Naive B cell (primary cell): ENCODE measurements around the gene FHOD3. TPM values are rescaled to one million over a fixed set of nuclear protein-coding genes. Genes with fewer than 3 reads are reported as not detected.
"Not testable (repeated sequence)": the region's sequence is repeated elsewhere in the genome, so short reads cannot be mapped to it uniquely, and the experiment has no call there.

Experiments used
- ATAC-seq, 2 donors: fragments of 150-1000 bp; cut with Tn5 transposase; 2 replicates each; pipeline ENCODE4 v1.10.0; 2021; ENCODE audit warnings: low read depth in 2 of 2, mild to moderate bottlenecking in 2 of 2, moderate library complexity in 2 of 2
- DNase-seq: peaks from one replicate; pipeline ENCODE4 v3.0.0; 2022
- H3K27ac Mint-ChIP-seq, 6 donors: one replicate each; pipeline ENCODE4 v1.8.0; 2020 to 2022; ENCODE audit warnings: mild to moderate bottlenecking in 6 of 6, mixed read lengths in 6 of 6, moderate library complexity in 5 of 6, inconsistent platforms in 2 of 6
- H3K27me3 Mint-ChIP-seq, 3 donors: one replicate each; pipeline ENCODE4 v1.8.0; 2021 to 2022; ENCODE audit warnings: mixed read lengths in 3 of 3, mild to moderate bottlenecking in 1 of 3
- H3K36me3 Mint-ChIP-seq, 2 donors: one replicate each; pipeline ENCODE4 v1.8.0; 2020 to 2022; ENCODE audit warnings: mixed read lengths in 2 of 2, inconsistent platforms in 1 of 2, mild to moderate bottlenecking in 1 of 2
- H3K4me1 Mint-ChIP-seq, 3 donors: one replicate each; pipeline ENCODE4 v1.8.0; 2020 to 2022; ENCODE audit warnings: mixed read lengths in 3 of 3, inconsistent platforms in 1 of 3, mild to moderate bottlenecking in 1 of 3, moderate library complexity in 1 of 3
- H3K4me3 Mint-ChIP-seq, 8 donors: one replicate each; pipeline ENCODE4 v1.8.0; 2020 to 2022; ENCODE audit warnings: mild to moderate bottlenecking in 8 of 8, mixed read lengths in 8 of 8, moderate library complexity in 8 of 8, inconsistent platforms in 2 of 8
- H3K9me3 Mint-ChIP-seq, 7 donors: one replicate each; pipeline ENCODE4 v1.8.0; 2020 to 2022; ENCODE audit warnings: mixed read lengths in 7 of 7, mild to moderate bottlenecking in 5 of 7, inconsistent platforms in 2 of 7, moderate library complexity in 1 of 7
- polyA plus RNA-seq, 6 donors: library from polyadenylated mRNA; unstranded; fragments of 300-500 nt; fragmentation: Illumina TruSeq; gene quantifications; one replicate each; pipeline ENCODE4 v1.2.3, GENCODE V29; 2021; ENCODE audit warnings: low read depth in 6 of 6

The FHOD3 gene
- polyA plus RNA-seq, 6 donors from 2014 or later = not detected

DNA sequence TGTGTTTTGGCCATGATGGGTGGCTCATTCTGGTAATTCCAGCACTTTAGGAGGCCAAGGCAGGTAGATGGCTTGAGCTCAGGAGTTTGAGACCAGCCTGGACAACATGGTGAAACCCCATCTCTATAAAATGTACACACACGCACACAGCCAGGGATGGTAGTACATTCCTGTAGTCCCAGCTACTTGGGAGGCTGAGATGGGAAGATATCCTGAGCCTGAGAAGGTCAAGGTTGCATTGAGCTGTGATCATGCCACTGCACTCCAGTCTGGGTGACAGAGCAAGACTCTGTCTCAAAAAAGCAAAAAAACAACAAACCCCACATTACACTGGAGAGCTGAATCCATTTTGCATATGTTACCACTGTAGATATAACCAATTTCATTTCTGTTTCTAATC is 423.8 kb downstream of the FHOD3 start:
- not testable (repeated sequence) for H3K27ac Mint-ChIP-seq, H3K4me1 Mint-ChIP-seq, ATAC-seq, H3K9me3 Mint-ChIP-seq, H3K36me3 Mint-ChIP-seq, H3K4me3 Mint-ChIP-seq, DNase-seq
- H3K27me3 Mint-ChIP-seq = peaks cover 0 to 11% (median 0%) of the 10 kb centered on the region in 3 donors

- Mint-ChIP-seq H3K27me3 (peaks cover 4 to 19% (median 7%) of the 10 kb centered on the region in 3 donors), H3K4me1 (no peaks in the 10 kb centered on the region), H3K4me3 (no peak overlapping the region), H3K27ac (no peak overlapping the region), H3K36me3 (no peaks in the 10 kb centered on the region), H3K9me3 (no peaks in the 10 kb centered on the region)
- DNase-seq (no peak), ATAC-seq (no peak)
Measured at GRCh38 chr18:36724169-36724568, 426.7 kb downstream of the FHOD3 start.

DNA sequence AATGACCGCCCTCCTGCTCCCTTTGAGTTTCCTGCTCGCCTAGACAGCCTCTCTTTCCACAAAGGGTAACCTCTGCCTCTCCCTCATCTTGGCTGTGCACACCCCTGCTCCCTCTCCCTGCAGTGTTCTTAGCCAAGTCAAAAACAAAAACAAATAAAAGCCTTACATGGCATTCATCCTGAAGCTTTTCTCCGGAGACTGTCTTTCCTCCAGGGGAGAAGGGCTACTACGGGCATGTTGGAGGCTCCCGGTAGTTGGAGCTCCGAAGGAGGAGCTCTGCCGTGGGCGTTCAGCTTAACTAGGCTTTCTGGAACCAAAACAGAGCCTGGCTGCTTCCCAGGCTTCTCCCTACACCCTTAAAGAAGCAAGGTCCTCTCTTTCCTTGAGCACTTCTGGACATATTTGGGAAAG is 427.1 kb downstream of the FHOD3 start:
- Mint-ChIP-seq H3K27ac (no peak overlapping the region), H3K9me3 (no peaks in the 10 kb centered on the region), H3K27me3 (peaks cover 4 to 19% (median 7%) of the 10 kb centered on the region in 3 donors), H3K36me3 (no peaks in the 10 kb centered on the region), H3K4me1 (no peaks in the 10 kb centered on the region), H3K4me3 (no peak overlapping the region)
- DNase-seq (no peak), ATAC-seq (no peak)

- Mint-ChIP-seq H3K4me3 (no peak overlapping the region), H3K4me1 (no peaks in the 10 kb centered on the region), H3K9me3 (peaks cover 3 to 17% (median 7%) of the 10 kb centered on the region in 7 donors), H3K27ac (no peak overlapping the region), H3K36me3 (peaks cover 0 to 9% of the 10 kb centered on the region in 2 donors), H3K27me3 (peaks cover 9 to 19% (median 13%) of the 10 kb centered on the region in 3 donors)
- DNase-seq (no peak), ATAC-seq (no peak)
Measured at GRCh38 chr18:36728345-36728744, 430.8 kb downstream of the FHOD3 start.

GRCh38 chr18:36729197-36729596 is 431.7 kb downstream of the FHOD3 start:
- no peak overlapping the region for H3K4me3 Mint-ChIP-seq

DNA sequence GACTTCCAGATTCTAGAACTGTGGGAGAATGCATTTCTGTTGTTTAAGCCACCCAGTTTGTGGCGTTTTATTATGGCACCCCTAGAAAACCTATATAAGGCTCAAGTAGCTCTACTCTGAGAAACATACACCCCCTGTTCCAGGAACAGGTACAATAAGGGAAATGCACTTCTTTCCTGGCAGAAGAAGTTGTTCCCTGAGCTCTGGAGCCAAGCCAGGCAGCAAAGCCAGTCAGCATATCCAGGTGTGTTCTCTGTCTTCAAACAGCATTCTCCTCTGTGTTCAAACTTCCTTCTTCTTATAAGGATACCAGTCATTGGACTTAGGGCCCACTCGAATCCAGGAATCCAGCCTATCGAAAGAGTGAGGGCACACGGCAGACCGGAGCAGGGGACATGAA is 434.8 kb downstream of the FHOD3 start:
- H3K27ac Mint-ChIP-seq = no peak overlapping the region
- H3K27me3 Mint-ChIP-seq = peaks cover under 1 to 11% (median 5%) of the 10 kb centered on the region in 3 donors
- H3K4me1 Mint-ChIP-seq = peaks cover 0 to 3% (median 0%) of the 10 kb centered on the region in 3 donors

More at GRCh38 chr18:36729197-36729596, 431.7 kb downstream of the FHOD3 start:
- Mint-ChIP-seq H3K4me1 (no peaks in the 10 kb centered on the region), H3K36me3 (peaks cover 0 to 9% of the 10 kb centered on the region in 2 donors), H3K9me3 (peaks cover 3 to 21% (median 7%) of the 10 kb centered on the region in 7 donors), H3K27me3 (peaks cover 9 to 18% (median 18%) of the 10 kb centered on the region in 3 donors), H3K27ac (no peak overlapping the region)
- no peak for DNase-seq
- no peak for ATAC-seq

GRCh38 chr18:36733150-36733549 is 435.6 kb downstream of the FHOD3 start:
- no peak for ATAC-seq
- Mint-ChIP-seq H3K4me3 (no peak overlapping the region), H3K4me1 (peaks cover 0 to 3% (median 0%) of the 10 kb centered on the region in 3 donors), H3K27ac (no peak overlapping the region), H3K27me3 (peaks cover 0 to 11% (median 5%) of the 10 kb centered on the region in 3 donors), H3K36me3 (peaks cover 0 to 9% of the 10 kb centered on the region in 2 donors), H3K9me3 (peaks cover 5 to 21% (median 7%) of the 10 kb centered on the region in 7 donors)
- DNase-seq = no peak

More for the DNA sequence above, 434.8 kb downstream of the FHOD3 start:
- DNase-seq (no peak), ATAC-seq (no peak)
- no peak overlapping the region for H3K4me3 Mint-ChIP-seq
- peaks cover 5 to 21% (median 7%) of the 10 kb centered on the region in 7 donors for H3K9me3 Mint-ChIP-seq
- peaks cover 0 to 9% of the 10 kb centered on the region in 2 donors for H3K36me3 Mint-ChIP-seq

DNA sequence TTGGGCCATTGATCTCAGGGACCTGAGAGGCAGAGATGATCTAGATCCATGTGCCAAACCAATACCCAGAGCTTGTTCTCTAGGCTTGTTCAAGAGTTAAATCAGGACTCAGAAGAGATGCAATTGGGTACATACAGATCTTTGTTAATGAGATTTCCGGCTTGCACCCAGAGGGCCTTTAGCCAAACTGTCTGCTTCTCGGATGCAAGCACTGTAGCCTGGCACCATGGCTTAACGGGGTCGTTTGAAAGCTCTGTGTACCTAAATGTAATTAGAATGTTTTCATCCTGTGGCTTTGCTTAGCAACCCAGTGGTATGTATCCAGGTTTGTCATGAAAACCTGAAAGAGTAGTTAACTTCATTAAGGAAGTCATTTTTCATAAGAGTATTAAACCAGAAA is 437.1 kb downstream of the FHOD3 start:
- no peak for DNase-seq
- ATAC-seq = no peak
- Mint-ChIP-seq H3K4me3 (no peak overlapping the region), H3K27ac (peak overlapping the region in 1 of 6 donors; percentile 15), H3K9me3 (peaks cover 5 to 21% (median 7%) of the 10 kb centered on the region in 7 donors), H3K27me3 (peaks cover 0 to 16% (median 6%) of the 10 kb centered on the region in 3 donors), H3K36me3 (peaks cover 0 to 9% of the 10 kb centered on the region in 2 donors), H3K4me1 (peaks cover 0 to 3% (median 0%) of the 10 kb centered on the region in 3 donors)

GRCh38 chr18:36735130-36735529 is 437.6 kb downstream of the FHOD3 start:
- ATAC-seq (no peak), DNase-seq (no peak)
- Mint-ChIP-seq H3K27ac (no peak overlapping the region), H3K36me3 (peaks cover 0 to 9% of the 10 kb centered on the region in 2 donors), H3K27me3 (peaks cover 0 to 16% (median 9%) of the 10 kb centered on the region in 3 donors), H3K4me3 (no peak overlapping the region), H3K9me3 (peaks cover 5 to 21% (median 7%) of the 10 kb centered on the region in 7 donors), H3K4me1 (peaks cover 0 to 3% (median 0%) of the 10 kb centered on the region in 3 donors)

GRCh38 chr18:36736094-36736493 is 438.6 kb downstream of the FHOD3 start:
- H3K27me3 Mint-ChIP-seq = peaks cover 9 to 18% (median 9%) of the 10 kb centered on the region in 3 donors
- peaks cover 5 to 21% (median 7%) of the 10 kb centered on the region in 7 donors for H3K9me3 Mint-ChIP-seq
- H3K4me3 Mint-ChIP-seq = no peak overlapping the region
- peaks cover 0 to 3% (median 0%) of the 10 kb centered on the region in 3 donors for H3K4me1 Mint-ChIP-seq
- ATAC-seq (no peak), DNase-seq (no peak)
- no peak overlapping the region for H3K27ac Mint-ChIP-seq
- H3K36me3 Mint-ChIP-seq = peaks cover 0 to 9% of the 10 kb centered on the region in 2 donors

GRCh38 chr18:36737316-36737715 is 439.8 kb downstream of the FHOD3 start:
- H3K4me1 Mint-ChIP-seq = peaks cover 0 to 3% (median 0%) of the 10 kb centered on the region in 3 donors
- H3K4me3 Mint-ChIP-seq = no peak overlapping the region
- ATAC-seq = no peak
- H3K27me3 Mint-ChIP-seq = peaks cover 14 to 29% (median 21%) of the 10 kb centered on the region in 3 donors
- H3K9me3 Mint-ChIP-seq = peaks cover 3 to 14% (median 5%) of the 10 kb centered on the region in 7 donors
- DNase-seq = no peak
- H3K27ac Mint-ChIP-seq = no peak overlapping the region
- H3K36me3 Mint-ChIP-seq = peaks cover 0 to 6% of the 10 kb centered on the region in 2 donors

- H3K4me1 Mint-ChIP-seq = no peaks in the 10 kb centered on the region
- peaks cover 10 to 38% (median 26%) of the 10 kb centered on the region in 3 donors for H3K27me3 Mint-ChIP-seq
- H3K36me3 Mint-ChIP-seq = no peaks in the 10 kb centered on the region
- H3K4me3 Mint-ChIP-seq = no peak overlapping the region
- H3K27ac Mint-ChIP-seq = peak overlapping the region in 1 of 6 donors; percentile 16
- ATAC-seq (no peak), DNase-seq (no peak)
- H3K9me3 Mint-ChIP-seq = peaks cover 0 to 3% (median 0%) of the 10 kb centered on the region in 7 donors
Measured at GRCh38 chr18:36744261-36744876, 446.9 kb downstream of the FHOD3 start.

DNA sequence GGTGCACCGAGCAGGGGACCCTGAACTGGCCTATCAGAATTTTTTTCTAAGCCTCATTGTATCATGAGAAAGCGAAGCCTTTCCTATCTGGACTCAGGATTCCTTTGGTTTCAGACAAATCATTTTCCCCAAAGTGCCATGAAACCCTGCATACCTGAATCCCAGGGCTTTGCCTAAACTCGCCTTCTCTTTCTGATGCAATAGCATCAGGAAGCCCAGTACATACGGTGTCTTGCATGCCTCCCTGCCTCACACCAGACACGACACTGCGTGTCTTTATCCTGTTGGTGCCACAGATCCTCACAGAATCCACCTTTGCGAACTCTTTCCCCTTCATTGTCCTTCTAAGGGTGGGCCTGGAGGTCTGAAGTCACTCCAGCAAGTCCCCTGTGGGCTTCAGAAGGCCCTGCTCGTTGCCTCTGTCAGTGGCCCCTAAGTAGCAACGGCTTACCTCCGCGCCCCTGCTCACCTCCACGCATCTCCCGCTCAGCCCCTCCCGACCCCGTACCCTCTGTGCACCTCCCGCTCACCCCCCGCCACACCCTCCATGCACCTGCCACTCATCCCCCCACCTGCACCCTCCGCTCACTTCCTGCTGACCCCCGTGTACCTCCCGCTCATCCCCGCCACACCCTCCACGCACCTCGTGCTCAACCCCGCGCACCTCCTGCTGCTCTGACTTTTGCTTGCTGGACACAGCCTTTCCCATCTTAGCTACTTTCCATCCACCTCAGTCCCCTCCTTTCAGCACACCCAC is 447.9 kb downstream of the FHOD3 start:
- Mint-ChIP-seq H3K27ac (no peak overlapping the region), H3K4me1 (no peaks in the 10 kb centered on the region), H3K9me3 (peaks cover 0 to 9% (median 3%) of the 10 kb centered on the region in 7 donors), H3K4me3 (no peak overlapping the region), H3K27me3 (peaks cover 5 to 36% (median 26%) of the 10 kb centered on the region in 3 donors), H3K36me3 (no peaks in the 10 kb centered on the region)
- DNase-seq (no peak), ATAC-seq (no peak)
